ENCODE measurements around the gene HPCAL4. TPM values are rescaled to one million over a fixed set of nuclear protein-coding genes. Genes with fewer than 3 reads are reported as not detected.

The HPCAL4 gene
- total RNA-seq, 1 experiment from 2014 or later, result 0.14 TPM

DNA sequence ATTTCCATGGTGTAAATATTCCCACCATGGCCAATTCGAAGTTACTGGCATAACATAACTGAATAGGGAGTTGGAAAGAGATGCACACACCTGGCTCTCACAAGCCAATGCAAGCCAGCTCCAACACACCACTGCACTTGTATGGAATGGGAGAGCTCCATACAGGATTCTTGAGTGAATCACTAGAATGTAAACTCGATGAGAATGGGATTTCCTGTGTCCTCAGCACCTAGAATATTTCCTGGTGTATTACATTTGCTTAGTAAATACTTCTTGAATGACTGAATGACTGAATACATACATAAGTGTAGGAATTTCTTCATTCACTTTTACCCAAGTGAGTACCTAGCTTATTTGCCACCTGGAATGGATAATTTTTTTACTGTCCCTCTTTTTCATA, 31.3 kb upstream of the HPCAL4 start:
- DNase-seq, result no peak
- H3K4me3 Mint-ChIP-seq (ENCODE audit: unreplicated experiment), result no peak overlapping the region
- intact Hi-C loops (cut with micrococcal nuclease; ENCODE audit: unreplicated experiment), result loop anchor here (5.0 kb wide), 1 partner anchor 75 kb away; no protein-coding TSS in a partner anchor
- Histone ChIP-seq H3K27me3 (replicated peaks; ENCODE audit: control insufficient read depth, insufficient read depth, low read length) (no peaks in the 10 kb centered on the region), H3K4me1 (no peaks in the 10 kb centered on the region), H3K36me3 (ENCODE audit: control insufficient read depth, insufficient read depth, low read length) (no peaks in the 10 kb centered on the region), H3K4me3 (ENCODE audit: low read depth, low read length) (no peak overlapping the region), H3K9me3 (no peaks in the 10 kb centered on the region)
- H3K27me3 Mint-ChIP-seq (ENCODE audit: insufficient read depth, unreplicated experiment), result peaks cover 17% of the 10 kb centered on the region
- no peaks in the 10 kb centered on the region for H3K4me1 Mint-ChIP-seq (ENCODE audit: low read depth, unreplicated experiment)
- BruUV-seq (replicated peaks), result no TSS peak
- H3K36me3 Mint-ChIP-seq (ENCODE audit: insufficient read depth, unreplicated experiment), result no peaks in the 10 kb centered on the region
- CTCF ChIA-PET, result no interaction called here
- no peaks in the 10 kb centered on the region for H3K9me3 Mint-ChIP-seq (ENCODE audit: unreplicated experiment)
- POLR2A ChIA-PET, result no interaction called here
- TF ChIP-seq, protein P1, sequence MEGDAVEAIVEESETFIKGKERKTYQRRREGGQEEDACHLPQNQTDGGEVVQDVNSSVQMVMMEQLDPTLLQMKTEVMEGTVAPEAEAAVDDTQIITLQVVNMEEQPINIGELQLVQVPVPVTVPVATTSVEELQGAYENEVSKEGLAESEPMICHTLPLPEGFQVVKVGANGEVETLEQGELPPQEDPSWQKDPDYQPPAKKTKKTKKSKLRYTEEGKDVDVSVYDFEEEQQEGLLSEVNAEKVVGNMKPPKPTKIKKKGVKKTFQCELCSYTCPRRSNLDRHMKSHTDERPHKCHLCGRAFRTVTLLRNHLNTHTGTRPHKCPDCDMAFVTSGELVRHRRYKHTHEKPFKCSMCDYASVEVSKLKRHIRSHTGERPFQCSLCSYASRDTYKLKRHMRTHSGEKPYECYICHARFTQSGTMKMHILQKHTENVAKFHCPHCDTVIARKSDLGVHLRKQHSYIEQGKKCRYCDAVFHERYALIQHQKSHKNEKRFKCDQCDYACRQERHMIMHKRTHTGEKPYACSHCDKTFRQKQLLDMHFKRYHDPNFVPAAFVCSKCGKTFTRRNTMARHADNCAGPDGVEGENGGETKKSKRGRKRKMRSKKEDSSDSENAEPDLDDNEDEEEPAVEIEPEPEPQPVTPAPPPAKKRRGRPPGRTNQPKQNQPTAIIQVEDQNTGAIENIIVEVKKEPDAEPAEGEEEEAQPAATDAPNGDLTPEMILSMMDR (IDR thresholded peaks at IDR 0.05; ENCODE audit: insufficient read depth in 1 of 2, low read depth in 1 of 2, low read length in 1 of 2, severe bottlenecking in 1 of 2, unreplicated experiment in 1 of 2), result no peak
- no peak overlapping the region for H3K27ac Mint-ChIP-seq (ENCODE audit: unreplicated experiment)

DNA sequence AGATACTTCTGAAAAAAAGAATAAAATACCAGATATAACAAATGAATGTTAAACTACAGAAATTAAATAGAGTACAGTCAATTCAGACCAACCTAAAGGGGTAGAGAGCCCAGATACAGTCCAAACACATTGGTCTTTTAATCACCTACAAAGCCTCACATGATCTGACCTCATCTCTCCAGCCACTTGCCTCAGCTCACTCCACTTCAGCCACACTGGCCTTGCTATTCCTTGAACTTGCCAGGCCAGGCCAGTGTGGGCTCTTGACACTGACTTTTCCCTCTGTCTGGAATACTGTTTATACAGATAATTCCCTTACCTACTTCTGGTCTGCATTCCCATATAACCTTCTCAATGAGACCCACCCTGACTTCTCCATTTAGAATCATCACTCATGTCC, 30.4 kb upstream of the HPCAL4 start:
- ChIA-PET POLR2A (no interaction called here), CTCF (no interaction called here)
- intact Hi-C loops (cut with micrococcal nuclease; ENCODE audit: unreplicated experiment), result loop anchor here (5.0 kb wide), 1 partner anchor 76 kb away; no protein-coding TSS in a partner anchor
- Histone ChIP-seq H3K27me3 (replicated peaks; ENCODE audit: control insufficient read depth, insufficient read depth, low read length) (no peaks in the 10 kb centered on the region), H3K9me3 (no peaks in the 10 kb centered on the region), H3K36me3 (ENCODE audit: control insufficient read depth, insufficient read depth, low read length) (no peaks in the 10 kb centered on the region), H3K4me3 (ENCODE audit: low read depth, low read length) (no peak overlapping the region), H3K4me1 (no peaks in the 10 kb centered on the region)
- Mint-ChIP-seq H3K36me3 (ENCODE audit: insufficient read depth, unreplicated experiment) (no peaks in the 10 kb centered on the region), H3K4me3 (ENCODE audit: unreplicated experiment) (no peak overlapping the region), H3K27me3 (ENCODE audit: insufficient read depth, unreplicated experiment) (peaks cover 14% of the 10 kb centered on the region), H3K4me1 (ENCODE audit: low read depth, unreplicated experiment) (no peaks in the 10 kb centered on the region), H3K9me3 (ENCODE audit: unreplicated experiment) (no peaks in the 10 kb centered on the region), H3K27ac (ENCODE audit: unreplicated experiment) (no peak overlapping the region)
- no peak for DNase-seq
- TF ChIP-seq, protein P1 (IDR thresholded peaks at IDR 0.05; ENCODE audit: insufficient read depth in 1 of 2, low read depth in 1 of 2, low read length in 1 of 2, severe bottlenecking in 1 of 2, unreplicated experiment in 1 of 2), result no peak
- BruUV-seq (replicated peaks), result no TSS peak

DNA sequence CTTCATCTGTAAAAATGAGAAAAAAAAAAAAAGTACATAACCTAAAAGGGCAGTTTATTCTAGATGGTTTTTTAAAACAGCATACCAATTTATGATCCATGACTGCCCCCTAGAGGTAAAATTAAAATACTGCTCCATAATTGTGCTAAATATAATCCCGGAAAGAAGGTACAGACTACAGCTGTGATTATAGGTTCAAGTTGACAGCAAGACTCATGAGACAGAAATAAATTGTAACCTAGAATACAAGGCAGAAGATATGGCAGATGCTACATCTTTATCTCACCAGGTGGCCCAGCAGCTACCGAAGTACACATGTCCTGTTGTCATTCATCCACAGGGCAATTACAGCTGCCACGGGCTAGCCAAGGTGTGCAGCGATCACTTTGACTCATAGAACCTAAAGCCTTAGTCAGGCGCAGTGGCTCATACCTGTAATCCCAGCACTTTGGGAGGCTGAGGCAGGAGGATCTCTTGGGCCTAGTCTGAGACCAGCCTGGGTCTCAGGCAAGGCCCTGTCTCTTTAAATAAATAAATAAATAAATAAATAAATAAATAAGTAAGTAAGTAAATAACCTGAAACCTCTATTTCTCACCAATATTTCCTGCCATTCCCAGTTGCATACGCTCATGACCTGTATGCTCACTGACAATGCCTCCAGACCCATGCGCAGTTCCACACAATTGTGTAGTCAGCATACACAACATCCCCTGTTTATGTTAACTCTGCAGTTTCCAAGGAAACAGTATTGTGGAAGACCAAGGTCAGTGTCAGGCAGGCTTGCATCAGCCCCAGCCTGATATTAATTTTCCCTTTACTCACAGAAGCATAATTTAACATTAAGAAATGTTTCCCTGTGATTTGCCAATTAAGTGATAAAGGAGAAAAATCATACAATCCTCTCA, 29.1 kb upstream of the HPCAL4 start:
- no peaks in the 10 kb centered on the region for H3K36me3 ChIP-seq (ENCODE audit: control insufficient read depth, insufficient read depth, low read length)
- no peak overlapping the region for H3K27ac Mint-ChIP-seq (ENCODE audit: unreplicated experiment)
- BruUV-seq (replicated peaks), result no TSS peak
- DNase-seq, result peak in 1 of 2 experiments; percentile 54
- CTCF ChIA-PET, result interaction anchor here (0.7 to 1.5 kb wide), 5 partner anchors 18 to 114 kb away, joined by 3 to 7 read pairs (median 3); partner anchors contain the start of gene PPIE
- no peaks in the 10 kb centered on the region for H3K9me3 ChIP-seq
- no peaks in the 10 kb centered on the region for H3K4me1 ChIP-seq
- H3K27me3 ChIP-seq (replicated peaks; ENCODE audit: control insufficient read depth, insufficient read depth, low read length), result no peaks in the 10 kb centered on the region
- H3K36me3 Mint-ChIP-seq (ENCODE audit: insufficient read depth, unreplicated experiment), result no peaks in the 10 kb centered on the region
- no peaks in the 10 kb centered on the region for H3K9me3 Mint-ChIP-seq (ENCODE audit: unreplicated experiment)
- TF ChIP-seq, protein P1 (IDR thresholded peaks at IDR 0.05; ENCODE audit: insufficient read depth in 1 of 2, low read depth in 1 of 2, low read length in 1 of 2, severe bottlenecking in 1 of 2, unreplicated experiment in 1 of 2), result peak; percentile 17 to 35
- H3K4me3 Mint-ChIP-seq (ENCODE audit: unreplicated experiment), result no peak overlapping the region
- H3K27me3 Mint-ChIP-seq (ENCODE audit: insufficient read depth, unreplicated experiment), result peaks cover 8% of the 10 kb centered on the region
- no peaks in the 10 kb centered on the region for H3K4me1 Mint-ChIP-seq (ENCODE audit: low read depth, unreplicated experiment)
- intact Hi-C loops (cut with micrococcal nuclease; ENCODE audit: unreplicated experiment), result loop anchor here (1.0 to 5.0 kb wide), 3 partner anchors 18 to 114 kb away; no protein-coding TSS in a partner anchor
- no peak overlapping the region for H3K4me3 ChIP-seq (ENCODE audit: low read depth, low read length)
- POLR2A ChIA-PET, result interaction anchor here (0.5 kb wide), 1 partner anchor 18 kb away, joined by 3 read pairs; no protein-coding TSS in a partner anchor
